Uterus (tissue), 2 donors: ENCODE measurements around the gene TUNAR.

ENCODE experiments used
- CTCF ChIP-seq, 4 experiments: fragments of 200-600 bp in 2 of 4; fragments of 450-650 bp in 2 of 4; sonication (generic) in 2 of 4; IDR thresholded peaks; one replicate each; pipeline ENCODE4 v1.5.1; 2016 to 2019; ENCODE audit warnings: antibody characterized with exemption in 4 of 4, mild to moderate bottlenecking in 2 of 4, moderate library complexity in 1 of 4
- POLR2A ChIP-seq, 2 donors: fragments of 450-650 bp; IDR thresholded peaks; one replicate each; pipeline ENCODE4 v1.6.1; 2016; ENCODE audit warnings: antibody characterized with exemption in 2 of 2, mild to moderate bottlenecking in 1 of 2, moderate library complexity in 1 of 2

GRCh38 chr14:95891742-95892141 lies 15.1 kb downstream of the TUNAR start:
- TF ChIP-seq CTCF (IDR thresholded peaks at IDR 0.05) (no peak), POLR2A (IDR thresholded peaks at IDR 0.05) (no peak)
